DOHH2 (cell line): ENCODE data around the gene CD99.

ENCODE experiments used
- H3F3A ChIP-seq: fragments of 200-600 bp; sonication (generic), shearing (Covaris generic); 2 replicates; pipeline ENCODE4 v1.6.0; 2016; ENCODE audit warnings: antibody characterized with exemption, mild to moderate bottlenecking; ENCODE audit not compliant: control insufficient read depth, insufficient read depth
- H3K27ac ChIP-seq: fragments of 200-600 bp; sonication (generic); 2 replicates; pipeline ENCODE4 v1.5.1; 2014; ENCODE audit warnings: low read depth, mild to moderate bottlenecking, low read length, moderate library complexity
- H3K27me3 ChIP-seq: fragments of 200-600 bp; sonication (generic); 2 replicates; pipeline ENCODE4 v1.6.1; 2014; ENCODE audit warnings: mild to moderate bottlenecking, low read length, mixed read lengths; ENCODE audit not compliant: control insufficient read depth
- H3K36me3 ChIP-seq: fragments of 200-600 bp; sonication (generic); 2 replicates; pipeline ENCODE4 v1.6.1; 2014; ENCODE audit warnings: mild to moderate bottlenecking, low read length, moderate library complexity, mixed read lengths; ENCODE audit not compliant: control insufficient read depth
- H3K4me1 ChIP-seq: fragments of 200-600 bp; sonication (generic); 2 replicates; pipeline ENCODE4 v1.6.1; 2014; ENCODE audit warnings: mild to moderate bottlenecking, low read length, mixed read lengths; ENCODE audit not compliant: control insufficient read depth
- H3K4me2 ChIP-seq: fragments of 200-600 bp; sonication (generic); 2 replicates; pipeline ENCODE4 v1.6.0; 2014; ENCODE audit warnings: mild to moderate bottlenecking, low read length, moderate library complexity
- H3K4me3 ChIP-seq: fragments of 200-600 bp; sonication (generic); 2 replicates; pipeline ENCODE4 v1.5.1; 2014; ENCODE audit warnings: mild to moderate bottlenecking, low read length, mixed read lengths
- H3K79me2 ChIP-seq: fragments of 200-600 bp; sonication (generic); 2 replicates; pipeline ENCODE4 v1.6.1; 2014; ENCODE audit warnings: mild to moderate bottlenecking, low read length, mixed read lengths; ENCODE audit not compliant: control insufficient read depth
- H3K9me2 ChIP-seq: fragments of 200-600 bp; sonication (generic); replicated peaks from 2 replicates; pipeline ENCODE4 v1.6.1; 2014; ENCODE audit warnings: mild to moderate bottlenecking, low read length, mixed read lengths; ENCODE audit not compliant: control insufficient read depth
- H3K9me3 ChIP-seq: fragments of 200-600 bp; sonication (generic); 2 replicates; pipeline ENCODE4 v1.6.1; 2014; ENCODE audit warnings: antibody characterized with exemption, low read length, mixed read lengths; ENCODE audit not compliant: control insufficient read depth, insufficient read depth
- H4K20me1 ChIP-seq: fragments of 200-600 bp; sonication (generic); 2 replicates; pipeline ENCODE4 v1.6.0; 2014; ENCODE audit warnings: low read depth, mild to moderate bottlenecking, antibody characterized with exemption, low read length, moderate library complexity; ENCODE audit not compliant: control insufficient read depth, insufficient read depth
- EZH2phosphoT487 ChIP-seq: fragments of 200-600 bp; sonication (generic); IDR thresholded peaks from 2 replicates; pipeline ENCODE4 v1.6.1; 2017; ENCODE audit warnings: borderline replicate concordance, mild to moderate bottlenecking, antibody characterized with exemption, low read length, moderate library complexity, mixed read lengths
- TF ChIP-seq, protein P1 (sequence below): fragments of 200-600 bp; sonication (generic); IDR thresholded peaks from one replicate; pipeline ENCODE4 v1.5.1; 2014; ENCODE audit warnings: antibody characterized with exemption, mild to moderate bottlenecking, low read depth, low read length; ENCODE audit not compliant: poor library complexity, severe bottlenecking

Gene CD99

DNA sequence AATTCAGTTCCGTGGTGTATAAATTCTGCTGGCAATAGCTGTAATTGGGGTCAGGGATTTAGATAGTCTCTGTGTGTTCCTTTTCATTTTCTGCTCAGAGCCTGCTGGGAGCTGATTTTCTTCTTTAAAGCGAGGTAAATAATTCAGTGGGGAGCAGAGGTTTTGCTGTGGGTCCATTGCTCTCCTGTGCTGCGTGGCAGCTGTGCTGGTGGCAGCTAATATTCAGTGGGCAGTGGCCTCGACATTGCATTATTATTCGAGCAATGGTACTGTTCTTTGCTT is 74.4 kb downstream of the CD99 start:
- Histone ChIP-seq H3K36me3 (no peaks in the 10 kb centered on the region), H3K4me2 (no peak overlapping the region), H3K27ac (no peak overlapping the region), H3K27me3 (no peaks in the 10 kb centered on the region), H3F3A (no peaks in the 10 kb centered on the region), H3K9me3 (no peaks in the 10 kb centered on the region), H3K9me2 (no peaks in the 10 kb centered on the region), H3K4me3 (no peak overlapping the region), H3K4me1 (no peaks in the 10 kb centered on the region), H3K79me2 (no peaks in the 10 kb centered on the region), H4K20me1 (no peaks in the 10 kb centered on the region)
- TF ChIP-seq EZH2phosphoT487 = no peak
- TF ChIP-seq, protein P1, sequence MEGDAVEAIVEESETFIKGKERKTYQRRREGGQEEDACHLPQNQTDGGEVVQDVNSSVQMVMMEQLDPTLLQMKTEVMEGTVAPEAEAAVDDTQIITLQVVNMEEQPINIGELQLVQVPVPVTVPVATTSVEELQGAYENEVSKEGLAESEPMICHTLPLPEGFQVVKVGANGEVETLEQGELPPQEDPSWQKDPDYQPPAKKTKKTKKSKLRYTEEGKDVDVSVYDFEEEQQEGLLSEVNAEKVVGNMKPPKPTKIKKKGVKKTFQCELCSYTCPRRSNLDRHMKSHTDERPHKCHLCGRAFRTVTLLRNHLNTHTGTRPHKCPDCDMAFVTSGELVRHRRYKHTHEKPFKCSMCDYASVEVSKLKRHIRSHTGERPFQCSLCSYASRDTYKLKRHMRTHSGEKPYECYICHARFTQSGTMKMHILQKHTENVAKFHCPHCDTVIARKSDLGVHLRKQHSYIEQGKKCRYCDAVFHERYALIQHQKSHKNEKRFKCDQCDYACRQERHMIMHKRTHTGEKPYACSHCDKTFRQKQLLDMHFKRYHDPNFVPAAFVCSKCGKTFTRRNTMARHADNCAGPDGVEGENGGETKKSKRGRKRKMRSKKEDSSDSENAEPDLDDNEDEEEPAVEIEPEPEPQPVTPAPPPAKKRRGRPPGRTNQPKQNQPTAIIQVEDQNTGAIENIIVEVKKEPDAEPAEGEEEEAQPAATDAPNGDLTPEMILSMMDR = no peak

DNA sequence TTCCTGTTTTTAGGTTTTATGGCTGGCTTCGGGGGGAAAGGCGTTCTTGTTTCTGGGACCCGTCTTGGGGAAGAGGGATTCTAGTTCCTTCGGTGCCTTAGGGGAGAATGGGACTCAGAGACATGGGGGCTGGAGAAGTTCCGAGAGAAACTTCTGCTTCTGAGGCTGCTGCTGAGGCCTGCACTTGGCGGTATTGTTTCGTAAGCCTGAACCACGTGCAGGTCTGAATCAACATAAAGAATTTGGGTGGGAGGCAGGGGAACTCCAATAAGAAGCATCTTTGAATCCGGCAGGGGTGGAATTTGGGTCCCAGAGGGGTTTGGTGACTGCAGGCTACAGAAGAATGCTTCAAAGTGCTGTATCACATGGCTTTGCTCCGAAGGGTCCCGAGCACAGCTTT is 75.8 kb downstream of the CD99 start:
- no peaks in the 10 kb centered on the region for H3K27me3 ChIP-seq
- H3K4me2 ChIP-seq = no peak overlapping the region
- H3K4me1 ChIP-seq = no peaks in the 10 kb centered on the region
- H3K27ac ChIP-seq = no peak overlapping the region
- no peaks in the 10 kb centered on the region for H3K9me3 ChIP-seq
- H4K20me1 ChIP-seq = no peaks in the 10 kb centered on the region
- H3K4me3 ChIP-seq = no peak overlapping the region
- no peaks in the 10 kb centered on the region for H3F3A ChIP-seq
- TF ChIP-seq EZH2phosphoT487 = no peak
- TF ChIP-seq, protein P1 = no peak
- no peaks in the 10 kb centered on the region for H3K36me3 ChIP-seq
- H3K79me2 ChIP-seq = no peaks in the 10 kb centered on the region
- no peaks in the 10 kb centered on the region for H3K9me2 ChIP-seq

GRCh38 chrX:2767631-2768455 is 76.7 kb downstream of the CD99 start:
- H3K4me2 ChIP-seq = no peak overlapping the region
- H4K20me1 ChIP-seq = no peaks in the 10 kb centered on the region
- H3K27me3 ChIP-seq = no peaks in the 10 kb centered on the region
- no peaks in the 10 kb centered on the region for H3K4me1 ChIP-seq
- no peaks in the 10 kb centered on the region for H3K9me2 ChIP-seq
- H3K27ac ChIP-seq = no peak overlapping the region
- no peak overlapping the region for H3K4me3 ChIP-seq
- H3K9me3 ChIP-seq = no peaks in the 10 kb centered on the region
- H3F3A ChIP-seq = no peaks in the 10 kb centered on the region
- TF ChIP-seq, protein P1 = no peak
- no peak for TF ChIP-seq EZH2phosphoT487
- no peaks in the 10 kb centered on the region for H3K79me2 ChIP-seq
- no peaks in the 10 kb centered on the region for H3K36me3 ChIP-seq
